ENCODE results near the gene FAM131B.

DNA sequence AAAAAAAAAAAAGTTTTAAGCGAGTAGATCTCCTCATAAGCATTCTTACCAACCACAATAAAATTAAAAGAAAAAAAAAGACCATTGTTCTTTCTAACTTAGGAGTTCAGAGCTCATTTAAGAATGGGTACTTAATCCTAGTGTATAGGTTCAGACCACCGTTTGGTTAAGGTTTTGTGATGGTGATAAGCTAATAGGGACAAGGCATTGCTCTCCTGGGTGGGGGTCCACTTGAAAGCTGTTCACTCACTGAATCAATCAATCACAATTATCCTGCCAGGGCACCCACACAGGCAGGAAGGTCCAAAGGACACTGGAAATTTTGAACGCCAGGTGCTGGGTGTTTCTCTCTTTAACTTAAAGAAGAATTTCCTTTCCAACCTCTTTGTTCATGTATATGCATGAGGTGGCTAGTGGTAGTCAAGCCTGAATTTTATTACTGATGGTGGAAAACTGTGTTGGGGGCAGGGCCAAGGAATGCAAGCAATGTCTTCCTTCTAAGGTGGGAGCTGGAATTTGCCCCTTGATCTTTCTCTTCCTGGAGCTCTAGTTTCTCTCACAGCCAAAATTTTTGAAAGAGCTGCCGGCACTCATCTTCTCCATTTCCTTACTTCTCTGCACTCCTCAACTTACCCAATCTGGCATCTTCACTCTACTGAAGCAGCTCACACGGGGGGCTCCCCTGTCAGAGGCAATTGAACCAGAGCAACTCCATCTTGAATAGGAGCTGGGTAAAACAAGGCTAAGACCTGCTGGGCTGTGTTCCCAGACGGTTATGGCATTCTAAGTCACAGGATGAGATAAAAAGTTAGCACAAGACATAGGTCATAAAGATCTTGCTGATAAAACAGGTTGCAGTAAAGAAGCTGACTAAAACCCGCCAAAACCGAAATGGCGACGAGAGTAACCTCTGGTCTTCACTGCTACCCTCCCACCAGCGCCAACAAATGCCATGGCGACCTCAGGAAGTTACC lies 7.5 kb upstream of the FAM131B start:
- no peak for TF ChIP-seq CTCF (IDR thresholded peaks at IDR 0.05; ENCODE audit: low read length)
- no peak for TF ChIP-seq EZH2phosphoT487 (IDR thresholded peaks at IDR 0.05; ENCODE audit: low read length)

Measured in MM.1S (cell line).